GM19463 (cell line): ENCODE measurements around the gene ATXN1.
"Not testable (repeated sequence)": the region's sequence is repeated elsewhere in the genome, so short reads cannot be mapped to it uniquely, and the experiment has no call there.

Experiments used
- ATAC-seq: cut with Tn5 transposase; IDR thresholded peaks from one replicate; pipeline ENCODE4 v1.9.1; 2021; ENCODE audit warnings: mild to moderate bottlenecking, moderate library complexity; ENCODE audit not compliant: unreplicated experiment

Gene ATXN1

DNA sequence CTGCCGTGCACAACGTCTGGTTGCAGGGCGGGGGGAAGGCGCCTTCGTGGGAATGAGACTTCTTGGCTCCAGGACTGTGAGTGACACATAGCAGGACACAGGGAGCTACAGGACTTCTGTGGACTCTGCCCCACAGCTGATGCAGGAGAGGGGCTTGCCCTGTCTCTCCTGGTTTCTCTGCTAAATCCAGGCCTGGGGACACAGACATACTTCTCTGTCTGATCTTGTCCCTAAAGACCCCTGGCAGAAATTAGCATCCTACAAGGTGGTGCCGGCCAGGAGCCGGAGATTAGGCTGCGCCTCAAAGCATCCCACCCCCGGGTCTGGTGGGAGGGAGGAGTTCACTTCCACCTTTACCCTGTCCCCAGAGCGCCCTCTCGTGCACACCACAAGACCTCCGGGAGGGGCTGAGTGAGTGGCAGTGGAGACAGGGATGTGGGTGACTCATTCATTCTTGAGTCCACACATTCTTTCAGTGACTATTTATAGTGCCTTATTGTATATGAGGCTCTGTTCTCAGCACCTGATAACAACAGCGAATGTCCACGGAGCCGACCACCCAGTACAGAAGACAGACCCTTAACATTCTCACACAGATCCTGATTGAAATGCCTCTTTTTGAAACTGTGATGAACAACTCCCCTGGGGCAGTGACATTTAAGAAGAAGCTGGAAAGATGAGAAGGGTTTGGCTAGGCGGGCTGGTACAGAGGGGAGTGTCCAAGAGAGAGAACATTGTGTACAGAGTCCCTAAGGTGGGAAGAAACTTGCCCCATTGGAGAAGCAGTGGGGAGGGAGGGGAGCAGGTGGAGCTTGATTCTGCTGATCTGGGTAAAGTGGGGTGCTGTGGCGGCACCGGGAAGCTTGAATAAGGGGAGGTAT is 483.9 kb downstream of the ATXN1 start:
- ATAC-seq = no peak

DNA sequence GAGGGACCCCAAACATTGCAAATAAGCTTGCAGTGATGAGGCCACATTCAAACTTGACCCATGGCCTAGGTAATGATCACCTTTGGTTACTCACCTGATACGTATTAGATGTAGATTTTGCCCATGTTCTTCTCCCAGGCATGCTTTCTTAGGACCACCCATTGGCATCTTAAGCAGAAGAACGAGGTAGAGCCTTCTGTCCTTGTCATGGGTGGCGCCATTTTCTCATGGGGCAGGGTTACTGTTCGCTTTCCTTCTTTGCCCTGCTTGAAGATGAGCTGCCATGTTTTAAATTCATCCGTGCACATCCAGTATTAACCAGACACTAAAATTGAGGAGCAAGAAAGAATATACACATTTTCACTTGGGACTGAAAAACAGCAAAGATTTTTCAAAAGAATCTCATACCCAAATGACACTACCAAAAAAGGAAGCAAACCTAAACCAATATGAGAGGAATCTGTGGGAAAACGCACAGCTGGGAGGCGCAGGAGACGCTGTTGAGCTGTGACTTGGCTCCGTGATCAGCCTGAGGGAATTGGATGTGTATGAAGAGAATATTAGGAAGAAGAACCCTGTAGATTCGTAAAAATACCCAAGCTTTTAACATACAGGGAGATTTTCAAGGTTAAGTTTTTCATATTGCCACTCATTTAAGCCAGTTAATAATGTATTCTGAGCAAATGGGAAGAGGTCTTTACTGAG is 486.2 kb downstream of the ATXN1 start:
- no peak for ATAC-seq

DNA sequence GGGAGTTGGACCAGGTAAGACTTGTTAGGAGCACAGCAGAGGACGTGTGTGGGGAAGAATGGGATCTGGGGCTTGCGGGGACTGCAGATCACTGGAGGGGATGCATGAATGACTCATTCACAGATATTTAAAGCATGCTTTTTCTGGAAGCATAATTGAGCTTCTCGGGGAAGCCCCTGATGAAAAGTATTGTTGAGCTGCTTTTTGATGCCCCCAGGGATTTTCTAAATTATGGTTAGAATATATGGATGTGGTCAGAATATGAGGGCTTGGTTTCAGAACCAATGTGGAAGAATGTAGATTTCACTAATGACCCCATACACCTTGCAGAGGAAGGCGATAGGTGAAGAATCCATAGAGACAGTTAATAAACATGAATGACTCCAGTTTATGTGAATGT is 486.8 kb downstream of the ATXN1 start:
- ATAC-seq = no peak

DNA sequence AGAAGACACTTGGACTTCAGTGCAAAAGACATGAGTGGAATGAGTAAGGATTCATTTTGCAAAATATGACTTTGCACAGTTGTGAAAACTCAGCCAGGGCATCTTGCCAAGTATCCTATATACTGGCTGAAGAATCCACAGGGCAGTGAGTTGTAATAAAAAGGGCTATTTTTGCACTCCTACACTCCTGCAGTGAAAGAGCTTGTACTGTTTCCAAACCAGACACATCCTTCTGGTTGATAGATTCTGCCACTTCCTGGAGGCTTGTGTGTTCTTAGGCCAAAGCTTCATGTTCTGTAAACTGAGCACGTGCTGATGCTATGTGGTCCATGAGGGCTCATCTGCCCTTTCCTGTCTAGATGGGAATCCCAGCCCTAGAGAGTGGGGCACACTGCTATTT is 488.0 kb downstream of the ATXN1 start:
- no peak for ATAC-seq

DNA sequence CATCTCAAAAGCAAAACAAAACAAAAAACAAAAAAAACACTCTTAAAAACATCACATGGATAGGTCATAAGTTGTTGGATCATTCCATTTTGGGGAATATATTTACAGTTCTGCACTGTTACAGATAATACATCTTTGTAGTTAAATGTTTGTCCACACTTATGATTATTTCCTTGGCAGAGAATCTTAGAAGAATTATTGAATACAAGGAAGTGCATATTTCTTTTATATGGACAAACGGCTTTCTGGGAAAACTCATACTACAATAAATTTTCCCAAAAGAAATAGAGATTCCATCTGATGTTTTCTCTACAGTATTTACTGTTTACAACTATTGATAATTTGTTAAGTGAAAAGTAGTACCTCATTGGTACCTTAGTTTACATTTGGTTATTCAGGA is 489.1 kb downstream of the ATXN1 start:
- no peak for ATAC-seq

DNA sequence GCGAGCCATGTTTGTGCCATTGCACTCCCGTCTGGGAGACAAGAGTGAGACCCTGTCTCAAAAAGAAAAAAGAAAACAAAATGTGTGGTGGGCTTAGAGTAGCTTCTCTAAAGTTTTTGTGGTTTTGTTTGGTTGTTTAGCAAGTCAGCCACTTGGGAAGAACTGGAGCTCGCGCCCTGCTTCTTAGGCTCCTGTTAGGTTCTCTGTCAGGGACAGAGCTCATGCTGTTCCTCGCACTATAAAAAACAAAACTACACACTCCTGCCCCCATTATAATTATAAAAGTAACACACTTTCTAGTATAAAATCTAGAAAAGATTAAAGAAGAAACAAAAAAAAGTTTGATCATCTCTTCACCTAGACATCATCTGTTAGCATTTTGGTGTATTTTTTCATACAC is 489.8 kb downstream of the ATXN1 start:
- ATAC-seq = no peak

DNA sequence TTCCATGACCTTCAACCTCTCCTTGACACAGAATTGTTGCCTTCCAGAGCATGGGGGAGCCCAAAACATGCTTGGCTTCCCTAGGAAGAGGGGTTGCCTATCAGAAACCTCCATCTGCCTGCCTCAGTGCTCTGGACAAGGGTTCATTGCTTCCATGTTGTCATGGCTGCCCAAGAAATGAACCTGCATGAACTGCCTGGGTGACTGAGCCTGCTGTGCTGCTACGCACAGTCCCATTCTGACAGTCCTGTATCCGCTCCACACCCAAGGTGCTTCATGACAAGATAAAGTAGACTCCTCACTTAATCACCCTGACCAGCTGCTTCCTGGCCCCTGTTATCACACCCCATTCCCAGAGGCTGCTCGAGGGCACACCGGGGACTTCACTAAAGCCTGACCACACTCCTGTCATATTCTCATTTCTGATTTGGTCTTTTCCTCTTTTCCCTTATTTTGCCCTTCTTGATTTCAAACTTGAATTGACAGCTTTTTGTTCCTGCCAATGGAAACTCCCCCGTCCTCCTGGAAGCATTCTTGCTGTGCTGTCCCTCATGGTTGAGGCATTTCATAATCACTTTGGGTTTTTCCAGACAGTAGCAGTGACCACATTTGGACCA is 491.0 kb downstream of the ATXN1 start:
- ATAC-seq = no peak

DNA sequence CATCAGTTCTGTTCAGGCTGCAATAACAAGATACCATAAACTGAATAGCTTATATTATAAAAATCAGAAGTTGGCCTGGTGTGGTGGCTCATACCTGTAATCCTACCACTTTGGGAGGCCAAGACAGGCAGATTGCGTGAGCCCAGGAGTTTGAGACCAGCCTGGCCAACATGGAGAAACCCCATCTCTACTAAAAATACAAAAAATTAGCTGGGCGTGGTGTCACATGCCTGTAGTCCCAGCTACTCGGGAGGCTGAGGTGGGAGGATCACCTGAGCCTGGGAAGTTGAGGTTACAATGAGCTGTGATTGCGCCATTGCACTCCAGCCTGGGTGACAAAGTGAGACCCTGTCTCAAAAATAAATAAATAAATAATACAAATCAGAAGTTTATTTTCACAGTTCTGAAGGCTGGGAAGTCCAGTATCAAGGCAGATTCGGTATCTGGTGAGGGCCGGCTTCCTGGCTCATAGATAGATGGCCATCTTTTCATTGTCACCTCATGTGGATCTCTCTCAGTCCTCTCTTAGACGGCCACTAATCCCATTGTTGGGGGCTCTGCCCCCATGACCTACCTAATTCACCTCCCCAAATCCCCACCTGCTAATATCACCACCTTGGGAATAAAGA is 491.7 kb downstream of the ATXN1 start:
- ATAC-seq = not testable (repeated sequence)

DNA sequence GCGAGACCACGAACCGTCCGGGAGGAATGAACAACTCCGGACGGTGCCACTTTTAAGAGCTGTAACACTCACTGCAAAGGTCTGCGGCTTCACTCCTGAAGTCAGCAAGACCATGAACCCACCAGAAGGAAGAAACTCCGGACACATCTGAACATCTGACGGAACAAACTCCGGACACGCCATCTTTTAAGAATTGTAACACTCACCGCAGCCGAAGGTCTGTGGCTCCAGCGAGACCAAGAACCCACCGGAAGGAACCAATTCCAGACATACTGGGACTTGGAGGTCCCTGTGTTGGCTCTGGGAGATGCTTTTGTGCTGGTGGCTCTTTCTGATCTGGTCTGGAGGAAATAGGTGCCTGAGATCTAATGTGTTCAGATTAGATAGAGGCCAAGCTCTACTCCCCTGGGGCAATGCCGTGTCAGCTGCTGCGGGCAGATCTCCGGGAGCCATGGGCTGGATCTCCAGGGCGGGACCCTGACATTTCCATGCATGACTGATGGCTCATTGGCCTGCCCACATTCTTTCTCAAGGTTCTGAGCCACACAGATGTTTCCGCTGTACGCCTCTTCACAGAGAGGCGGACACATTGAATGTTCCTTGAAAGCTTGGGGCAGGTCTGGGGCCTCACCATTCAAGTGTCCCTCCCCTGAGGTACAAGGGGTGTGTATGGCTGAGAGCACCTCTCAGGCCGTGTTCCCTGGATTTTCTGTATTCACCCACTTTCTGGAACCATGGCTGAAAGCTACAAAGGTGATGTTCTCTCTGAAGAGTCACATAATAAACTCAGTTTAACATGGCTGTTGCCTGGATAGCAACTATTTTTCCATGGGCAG is 493.6 kb downstream of the ATXN1 start:
- no peak for ATAC-seq

DNA sequence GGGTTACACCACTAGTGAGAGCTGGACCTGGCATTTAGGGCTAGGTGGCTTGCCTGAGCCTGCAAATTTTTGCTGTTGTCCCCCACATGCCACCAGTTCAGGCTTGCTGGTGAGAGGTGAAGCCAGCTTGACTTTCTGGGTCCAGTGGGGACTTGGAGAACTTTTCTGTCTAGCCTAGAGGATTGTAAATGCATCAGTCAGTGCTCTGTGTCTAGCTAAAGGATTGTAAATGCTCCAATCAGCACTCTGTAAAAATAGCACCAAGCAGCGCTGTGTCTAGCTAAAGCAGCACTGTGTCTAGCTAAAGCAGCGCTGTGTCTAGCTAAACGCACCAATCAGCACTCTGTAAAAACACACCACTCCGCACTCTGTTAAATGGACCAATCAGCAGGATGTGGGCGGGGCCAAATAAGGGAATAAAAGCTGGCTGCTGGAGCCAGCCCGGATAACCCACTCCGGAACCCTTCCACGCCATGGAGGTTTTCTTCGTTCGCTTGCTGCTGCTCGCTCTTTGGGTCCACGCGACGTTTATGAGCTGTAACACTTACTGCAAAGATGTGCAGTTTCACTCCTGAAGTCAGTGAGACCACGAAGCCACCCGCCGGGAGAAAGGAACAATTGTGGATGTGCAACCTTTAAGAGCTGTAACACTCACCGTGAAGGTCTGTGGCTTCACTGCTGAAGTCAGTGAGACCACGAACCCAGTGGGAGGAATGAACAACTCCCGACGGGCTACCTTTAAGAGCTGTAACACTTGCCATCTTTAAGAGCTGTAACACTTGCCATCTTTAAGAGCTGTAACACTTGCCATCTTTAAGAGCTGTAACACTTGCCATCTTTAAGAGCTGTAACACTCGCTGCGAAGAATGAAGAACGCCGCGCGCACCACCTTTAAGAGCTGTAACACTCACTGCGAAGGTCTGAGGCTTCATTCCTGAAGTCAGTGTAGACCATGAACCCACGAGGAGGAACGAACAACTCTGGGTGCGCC is 495.6 kb downstream of the ATXN1 start:
- no peak for ATAC-seq

DNA sequence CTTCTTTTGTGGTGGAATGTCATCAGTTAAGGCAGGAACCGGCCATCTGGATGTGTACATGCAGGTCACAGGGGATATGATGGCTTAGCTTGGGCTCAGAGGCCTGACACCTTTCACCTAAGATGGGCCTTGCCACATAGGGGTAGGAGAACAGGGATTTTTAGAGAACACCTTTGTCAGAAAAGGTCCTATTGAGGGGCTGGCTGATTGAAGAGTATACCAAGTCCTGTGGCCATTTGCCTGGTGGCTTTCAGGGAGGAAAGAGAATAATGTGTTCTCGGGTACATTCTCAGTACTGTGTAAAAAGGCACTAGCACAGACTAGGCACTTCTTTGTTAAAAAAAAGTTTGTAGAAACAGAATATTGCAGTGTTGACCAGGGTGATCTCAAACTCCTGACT is 496.5 kb downstream of the ATXN1 start:
- no peak for ATAC-seq

DNA sequence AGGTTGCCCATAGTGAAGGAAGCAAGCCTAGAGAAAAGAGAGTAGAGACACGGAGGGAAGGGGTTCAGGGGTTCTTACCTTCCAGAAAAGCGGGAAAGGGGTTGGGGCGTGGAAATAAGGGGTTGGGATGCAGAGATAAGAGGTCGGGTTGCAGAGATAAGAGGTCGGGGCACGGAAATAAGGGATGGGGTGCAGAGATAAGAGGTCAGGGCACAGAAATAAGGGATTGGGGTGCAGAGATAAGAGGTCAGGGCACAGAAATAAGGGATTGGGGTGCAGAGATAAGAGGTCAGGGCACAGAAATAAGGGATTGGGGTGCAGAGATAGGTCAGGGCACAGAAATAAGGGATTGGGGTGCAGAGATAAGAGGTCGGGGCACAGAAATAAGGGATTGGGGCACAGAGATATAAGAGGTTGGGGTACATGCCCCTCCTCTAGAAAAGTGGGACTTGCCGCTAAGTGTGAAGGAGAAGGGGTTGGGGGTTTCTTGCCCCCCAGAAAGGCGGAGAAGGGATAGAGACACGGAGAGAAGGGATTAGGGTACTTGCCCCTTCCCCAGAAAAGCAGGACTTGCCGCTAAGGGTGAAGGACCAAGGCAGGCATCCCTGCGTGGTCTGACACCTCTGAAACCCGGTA is 497.7 kb downstream of the ATXN1 start:
- not testable (repeated sequence) for ATAC-seq

DNA sequence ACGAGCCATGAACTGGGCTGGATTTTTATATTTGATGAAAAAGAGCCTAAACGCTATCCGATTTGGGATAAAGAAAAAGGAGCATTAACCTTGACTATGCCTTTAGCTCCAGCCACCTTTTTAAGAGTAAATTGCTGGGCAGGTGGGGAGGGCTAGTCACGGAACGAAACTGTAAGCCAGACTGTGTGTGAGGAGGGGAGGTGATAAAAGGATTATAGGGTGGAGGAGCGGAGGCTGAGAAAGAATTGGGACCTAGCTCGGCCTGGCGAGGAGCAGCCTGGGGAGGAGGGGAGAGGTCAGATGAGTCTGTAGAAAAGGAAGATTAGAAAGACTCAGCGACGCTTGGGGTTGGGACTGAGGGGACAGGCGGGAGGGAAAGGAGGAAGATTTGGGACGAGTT is 498.5 kb downstream of the ATXN1 start:
- not testable (repeated sequence) for ATAC-seq

DNA sequence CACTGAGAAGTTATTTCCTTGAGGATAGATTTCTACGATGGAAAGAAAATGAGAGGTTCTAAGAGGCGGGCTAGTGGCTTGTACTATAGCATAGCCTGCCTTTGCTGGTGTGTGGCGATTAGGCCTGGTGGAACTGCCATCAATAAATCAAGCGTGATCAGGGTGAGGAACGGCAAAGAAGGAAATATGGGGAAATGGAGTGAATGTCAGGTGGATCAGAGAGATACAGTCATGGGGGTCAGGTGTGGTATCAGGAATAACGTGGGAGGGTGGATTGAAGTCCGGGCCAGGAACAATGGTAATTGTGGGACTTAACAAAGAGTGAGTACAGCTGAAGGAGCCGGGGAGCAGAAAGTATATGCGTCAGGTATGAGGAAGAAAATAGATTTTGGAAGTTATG is 500.7 kb downstream of the ATXN1 start:
- not testable (repeated sequence) for ATAC-seq

DNA sequence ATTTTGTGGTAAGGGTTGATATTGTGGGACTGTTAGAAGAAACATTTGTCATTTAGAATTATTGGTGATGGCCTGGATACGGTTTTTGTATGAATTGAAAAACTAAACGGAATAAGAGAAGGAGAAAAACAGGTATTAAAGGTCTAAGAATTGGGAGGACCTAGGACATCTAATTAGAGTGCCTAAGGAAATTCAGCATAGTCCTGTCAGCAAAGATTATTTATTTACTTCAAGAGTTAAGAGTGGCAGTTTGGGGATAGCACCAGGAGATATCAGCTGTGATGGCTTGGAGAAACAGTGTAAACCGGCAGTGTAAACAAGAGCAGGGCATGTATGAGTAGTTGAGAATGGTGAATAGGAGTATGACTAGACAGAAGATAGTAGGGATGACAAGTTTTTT is 501.7 kb downstream of the ATXN1 start:
- ATAC-seq = not testable (repeated sequence)

DNA sequence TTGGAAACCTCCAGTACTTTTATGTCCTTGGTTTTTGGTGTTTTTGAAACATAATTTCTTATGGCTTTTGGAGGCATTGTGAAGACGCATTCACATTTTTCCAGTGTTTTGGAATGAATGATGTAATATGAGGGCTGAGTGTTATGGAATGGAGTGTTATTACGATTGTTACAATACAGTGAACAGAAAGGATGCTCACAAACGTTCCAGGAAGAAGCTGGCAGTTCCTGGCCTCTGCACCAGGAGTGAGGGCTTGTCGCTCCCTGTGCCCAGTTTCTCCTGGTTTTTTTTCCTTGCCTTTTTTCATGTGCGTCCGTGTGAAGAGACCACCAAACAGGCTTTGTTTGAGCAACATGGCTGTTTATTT is 502.6 kb downstream of the ATXN1 start:
- no peak for ATAC-seq

DNA sequence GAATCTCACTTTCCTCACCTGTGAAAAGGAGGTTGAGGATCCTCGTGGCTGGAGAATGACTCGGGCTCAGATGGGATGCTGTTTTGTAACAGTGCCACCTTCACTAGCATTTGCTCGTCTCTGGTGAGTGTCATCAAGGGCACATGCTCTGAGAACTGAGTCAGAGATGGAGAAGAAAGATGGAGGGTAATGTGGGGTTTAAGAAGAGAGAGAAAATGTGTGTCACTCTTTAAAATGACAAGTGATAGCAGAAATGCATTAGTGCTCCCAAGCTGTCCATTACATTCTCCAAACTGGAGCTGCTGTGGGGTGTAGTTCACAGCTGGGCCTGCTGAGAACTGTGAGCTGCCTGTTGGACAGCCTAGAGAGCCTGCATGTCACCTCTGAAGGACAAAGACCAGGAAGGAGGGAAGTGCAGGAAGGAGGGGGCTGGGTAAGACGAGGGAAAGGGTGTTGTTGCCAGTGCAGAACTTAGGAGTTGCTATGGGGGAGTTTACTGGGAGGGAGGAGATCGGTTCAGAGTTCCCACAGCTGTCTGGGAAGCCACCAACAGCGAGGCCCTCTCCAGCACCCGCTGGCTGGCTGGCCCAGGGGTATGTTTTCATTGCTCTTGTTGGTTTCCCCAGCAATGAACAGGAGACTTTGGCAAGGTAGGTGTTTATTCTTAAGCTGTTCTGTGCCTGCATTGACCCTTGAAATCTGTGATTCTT is 503.1 kb downstream of the ATXN1 start:
- ATAC-seq = no peak

DNA sequence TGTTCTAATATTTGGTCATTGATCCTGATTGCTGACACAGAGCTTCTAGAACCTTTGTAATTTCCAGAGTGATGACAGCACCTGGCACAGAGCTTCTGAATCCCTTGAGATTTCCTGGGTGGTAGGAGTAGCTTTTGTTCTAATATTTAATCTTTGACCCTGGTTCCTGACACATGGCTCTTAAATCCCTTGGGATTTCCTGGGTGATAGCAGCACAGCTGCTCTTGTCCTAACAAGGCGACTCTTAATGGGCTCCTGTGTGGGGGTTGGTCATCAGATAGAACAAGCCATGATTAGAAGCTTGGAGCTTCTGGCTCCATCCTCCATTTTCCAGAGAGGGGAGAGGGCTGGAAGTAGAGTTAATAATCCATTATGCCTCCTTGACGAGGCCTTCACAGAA is 504.5 kb downstream of the ATXN1 start:
- ATAC-seq = no peak
